GM12878 (cell line): ENCODE measurements around the gene TCP11L2. TPM values are rescaled to one million over a fixed set of nuclear protein-coding genes. Genes with fewer than 3 reads are reported as not detected.
"Not testable (repeated sequence)": the region's sequence is repeated elsewhere in the genome, so short reads cannot be mapped to it uniquely, and the experiment has no call there.

Experiments
- ATAC-seq: fragments of 200-7000 bp; cut with Tn5 transposase; 3 replicates; pipeline ENCODE4 v1.9.1; 2020; ENCODE audit warnings: mild to moderate bottlenecking, moderate library complexity
- BruUV-seq: library from RNA; stranded (reverse); fragments of 400-500 nt; replicated peaks from 2 replicates; lab custom pipeline; 2021; lab: Mats Ljungman, UMichigan
- CTCF ChIA-PET: fragments of 300-600 bp; sonication (Branson Sonifier 250); formaldehyde crosslinking; extraction: SDS; loops from one replicate; lab custom pipeline; 2021; ENCODE audit warnings: inconsistent platforms; lab: Yijun Ruan, JAX
- POLR2A ChIA-PET: fragments of 350-600 bp; formaldehyde crosslinking; extraction: SDS; loops from one replicate; lab custom pipeline; 2021; ENCODE audit warnings: inconsistent platforms; lab: Charles Lee
- RAD21 ChIA-PET: fragments of 300-600 bp; sonication (Branson Sonifier 250); formaldehyde crosslinking; loops from one replicate; lab custom pipeline; 2023; ENCODE audit warnings: antibody characterized with exemption; ENCODE audit not compliant: unreplicated experiment; lab: Charles Lee
- SMC1A ChIA-PET: fragments of 300-600 bp; sonication (Branson Sonifier 250); formaldehyde crosslinking; loops from one replicate; lab custom pipeline; 2023; ENCODE audit not compliant: unreplicated experiment, uncharacterized antibody; lab: Charles Lee
- DNase-seq: peaks from one replicate; pipeline ENCODE4 v3.0.0-alpha.2; 2011; ENCODE audit warnings: low read depth, low spot score
- FAIRE-seq: peaks from 3 replicates; lab custom pipeline; 2011; peaks lifted over from hg19 to GRCh38; lab: Jason Lieb, UNC
- H2AFZ ChIP-seq: 2 replicates; pipeline ENCODE4 v1.6.0; 2011; ENCODE audit warnings: low read depth, low read length, control low read depth; ENCODE audit not compliant: control insufficient read depth
- H3K27ac ChIP-seq: 2 replicates; pipeline ENCODE4 v1.5.1; 2011; ENCODE audit warnings: control low read depth; ENCODE audit not compliant: control insufficient read depth, insufficient read depth
- H3K27me3 ChIP-seq, 2 experiments: replicated peaks in 1 of 2; 2 replicates each; pipeline versions ENCODE4 v1.6.0 to v1.6.1; 2011; ENCODE audit warnings: low read length in 1 of 2; ENCODE audit not compliant: control insufficient read depth in 2 of 2, insufficient read depth in 2 of 2
- H3K36me3 ChIP-seq, 2 experiments: 2 replicates each; pipeline ENCODE4 v1.5.1; 2011; ENCODE audit warnings: low read length in 1 of 2; ENCODE audit not compliant: control insufficient read depth in 2 of 2, insufficient read depth in 2 of 2
- H3K4me1 ChIP-seq: 2 replicates; pipeline ENCODE4 v1.6.1; 2011; ENCODE audit warnings: mild to moderate bottlenecking, low read length, moderate library complexity, mixed read lengths; ENCODE audit not compliant: control insufficient read depth, insufficient read depth
- H3K4me2 ChIP-seq: 2 replicates; pipeline ENCODE4 v1.6.0; 2011; ENCODE audit warnings: control low read depth; ENCODE audit not compliant: control insufficient read depth, insufficient read depth
- H3K4me3 ChIP-seq: fragments of 200-600 bp; sonication (generic); 2 replicates; pipeline ENCODE4 v1.5.1; 2016
- H3K79me2 ChIP-seq: 2 replicates; pipeline ENCODE4 v1.6.0; 2011; ENCODE audit warnings: low read length; ENCODE audit not compliant: control insufficient read depth, insufficient read depth
- H3K9ac ChIP-seq: 2 replicates; pipeline ENCODE4 v1.8.0; 2011; ENCODE audit warnings: low read length, control low read depth, mixed read lengths; ENCODE audit not compliant: control insufficient read depth, insufficient read depth
- H3K9me3 ChIP-seq: replicated peaks from 3 replicates; pipeline ENCODE4 v1.5.1; 2011; ENCODE audit warnings: mild to moderate bottlenecking, low read length; ENCODE audit not compliant: control insufficient read depth, insufficient read depth
- H4K20me1 ChIP-seq: 2 replicates; pipeline ENCODE4 v1.6.0; 2011; ENCODE audit not compliant: control insufficient read depth, insufficient read depth
- ATF3 ChIP-seq: IDR thresholded peaks from 2 replicates; pipeline ENCODE4 v1.6.1; 2011; ENCODE audit warnings: low read depth, mild to moderate bottlenecking, low read length, moderate library complexity, borderline replicate concordance; ENCODE audit errors: extremely low read depth
- BACH1 ChIP-seq: fragments of 450-650 bp; IDR thresholded peaks from 2 replicates; pipeline ENCODE4 v1.6.1; 2017; ENCODE audit warnings: mild to moderate bottlenecking, borderline replicate concordance
- CHD1 ChIP-seq: IDR thresholded peaks from 2 replicates; pipeline ENCODE4 v1.6.1; 2012; ENCODE audit warnings: low read depth, low read length, improper control_type of control experiment
- ELK1 ChIP-seq: IDR thresholded peaks from 2 replicates; pipeline ENCODE4 v1.6.1; 2012; ENCODE audit warnings: low read depth, low read length, improper control_type of control experiment
- KDM1A ChIP-seq: fragments of 200-600 bp; sonication (generic); IDR thresholded peaks from 2 replicates; pipeline ENCODE4 v1.6.1; 2016; ENCODE audit warnings: borderline replicate concordance
- LARP7 ChIP-seq: fragments of 450-650 bp; IDR thresholded peaks from 2 replicates; pipeline ENCODE4 v1.6.1; 2017; ENCODE audit warnings: mild to moderate bottlenecking
- MEF2B ChIP-seq: fragments of 450-650 bp; IDR thresholded peaks from 2 replicates; pipeline ENCODE4 v1.6.1; 2018; ENCODE audit warnings: mild to moderate bottlenecking, moderate library complexity; ENCODE audit not compliant: partially characterized antibody, poor library complexity, severe bottlenecking
- MTA2 ChIP-seq: fragments of 450-650 bp; IDR thresholded peaks from 2 replicates; pipeline ENCODE4 v1.6.1; 2016; ENCODE audit warnings: low read depth, mild to moderate bottlenecking, moderate library complexity
- NR2F1 ChIP-seq: fragments of 450-650 bp; conservative IDR thresholded peaks from 2 replicates; pipeline ENCODE4 v1.6.1; 2017; ENCODE audit warnings: mild to moderate bottlenecking
- NRF1 ChIP-seq: conservative IDR thresholded peaks from 2 replicates; pipeline ENCODE4 v1.6.1; 2011; ENCODE audit warnings: mild to moderate bottlenecking, low read depth, low read length, improper control_type of control experiment
- PAX8 ChIP-seq: fragments of 450-650 bp; IDR thresholded peaks from 2 replicates; pipeline ENCODE4 v1.6.1; 2017; ENCODE audit warnings: mild to moderate bottlenecking, moderate library complexity
- RAD21 ChIP-seq: IDR thresholded peaks from 2 replicates; pipeline ENCODE4 v1.6.1; 2011; ENCODE audit warnings: mild to moderate bottlenecking, low read depth, low read length, moderate library complexity; ENCODE audit not compliant: insufficient read depth
- SIX5 ChIP-seq: IDR thresholded peaks from 2 replicates; pipeline ENCODE4 v1.6.1; 2011; ENCODE audit warnings: mild to moderate bottlenecking, low read depth, low read length, moderate library complexity; ENCODE audit not compliant: severe bottlenecking
- TCF12 ChIP-seq: IDR thresholded peaks from 2 replicates; pipeline ENCODE4 v1.6.1; 2011; ENCODE audit warnings: low read depth, mild to moderate bottlenecking, low read length
- TCF7 ChIP-seq: IDR thresholded peaks from 2 replicates; pipeline ENCODE4 v1.6.1; 2014; ENCODE audit warnings: antibody characterized with exemption, borderline replicate concordance
- ZNF207 ChIP-seq: fragments of 450-650 bp; IDR thresholded peaks from 2 replicates; pipeline ENCODE4 v1.6.1; 2014; ENCODE audit warnings: antibody characterized with exemption, mild to moderate bottlenecking, borderline replicate concordance
- ZSCAN29 ChIP-seq: fragments of 450-650 bp; IDR thresholded peaks from 2 replicates; pipeline ENCODE4 v1.6.1; 2017; ENCODE audit warnings: mild to moderate bottlenecking, moderate library complexity
- WGBS: methylation state at CpG from one replicate; pipeline ENCODE4 v1.1.6; 2016; ENCODE audit warnings: low lambda C conversion rate; ENCODE audit not compliant: insufficient replicate concordance, insufficient coverage; ENCODE audit errors: missing lambda C conversion rate; 5-methylcytosine and 5-hydroxymethylcytosine counted together
- in situ Hi-C: fragments of 300-500 bp; cut with MboI; formaldehyde crosslinking; loops from 9 replicates; pipeline ENCODE4 v1.14.3; 2018; ENCODE audit warnings: mixed read lengths
- intact Hi-C: fragments of 100-400 bp; cut with micrococcal nuclease; formaldehyde crosslinking; loops from one replicate; pipeline ENCODE4 v1.14.2; 2022; ENCODE audit not compliant: unreplicated experiment
- polyA plus RNA-seq, 11 experiments: library from polyadenylated mRNA; depleted of rRNA in 4 of 11; unstranded in 6 of 11; stranded (reverse) in 5 of 11; fragments of >200 nt; fragmentation: Nextera tagmentation in 4 of 11; fragmentation: Illumina TruSeq in 1 of 11; extraction: Ambion mirVana in 4 of 11; extraction: Trizol in 1 of 11; gene quantifications; 1 replicate in 1 of 11; 2 replicates in 10 of 11; pipeline versions ENCODE4 v1.2.1 to v1.2.3, GENCODE V29; 2011 to 2016; ENCODE audit warnings: inconsistent platforms in 2 of 11, missing spikeins in 2 of 11, low read depth in 1 of 11
- total RNA-seq, 4 experiments: library from RNA; depleted of rRNA in 3 of 4; stranded (reverse); fragments of >200 nt in 3 of 4; fragmentation: Illumina TruSeq in 1 of 4; extraction: Trizol in 1 of 4; gene quantifications; 2 replicates each; pipeline versions ENCODE4 v1.2.1 to v1.2.3, GENCODE V29; 2013 to 2021

Gene TCP11L2
- total and polyA plus RNA-seq, 10 of the 15 experiments (the other 5 are each of a cell fraction or from before 2014, with no cell fraction given) = 0.18 to 5.0 (median 0.90) TPM

- DNase-seq, H4K20me1 ChIP-seq, POLR2A ChIA-PET, BruUV-seq, intact Hi-C loops, in situ Hi-C loops, FAIRE-seq, H3K9me3 ChIP-seq, H3K79me2 ChIP-seq, H3K4me3 ChIP-seq, H3K9ac ChIP-seq, ATAC-seq, H3K36me3 ChIP-seq, H3K4me2 ChIP-seq, H2AFZ ChIP-seq, H3K27ac ChIP-seq, H3K27me3 ChIP-seq, RAD21 ChIA-PET, CTCF ChIA-PET, H3K4me1 ChIP-seq: not testable (repeated sequence)
- SMC1A ChIA-PET = interaction anchor here (0.6 kb wide), 1 partner anchor 527 kb away, joined by 3 read pairs; no protein-coding TSS in a partner anchor
- WGBS = 45% methylated on average over 2 of the region's 4 CpGs
These were observed 10.9 kb downstream of the TCP11L2 start for GRCh38 chr12:106313413-106313812.

- Histone ChIP-seq H3K79me2 (no peaks in the 10 kb centered on the region), H3K4me1 (0 out of 2 replicates have a peak, but pooled peaks cover 3% of the 10 kb centered on the region), H3K27me3 (no peaks in the 10 kb centered on the region), H3K9ac (no peak overlapping the region), H3K27ac (no peak overlapping the region), H2AFZ (no peak overlapping the region), H3K36me3 (no peaks in the 10 kb centered on the region), H3K9me3 (no peaks in the 10 kb centered on the region), H3K4me3 (no peak overlapping the region), H4K20me1 (no peaks in the 10 kb centered on the region), H3K4me2 (no peak overlapping the region)
- no peak for DNase-seq
- WGBS = 93% methylated on average over 4 of the region's 4 CpGs
- ChIA-PET CTCF (interaction anchor here (0.9 kb wide), 1 partner anchor 16 kb away, joined by 3 read pairs; no protein-coding TSS in a partner anchor), POLR2A (interaction anchor here (0.7 kb wide), 1 partner anchor 648 kb away, joined by 3 read pairs; no protein-coding TSS in a partner anchor), SMC1A (no interaction called here), RAD21 (no interaction called here)
- ATAC-seq = no peak
- intact Hi-C loops (no loop called here), in situ Hi-C loops (no loop called here)
- no peak for TF ChIP-seq SIX5
- TF ChIP-seq LARP7 = no peak
- TF ChIP-seq RAD21 = no peak
- TF ChIP-seq MEF2B = no peak
- TF ChIP-seq MTA2 = no peak
- TF ChIP-seq PAX8 = no peak
- TF ChIP-seq ELK1 = no peak
- no peak for TF ChIP-seq TCF12
- TF ChIP-seq CHD1 = no peak
- TF ChIP-seq BACH1 = no peak
- no peak for TF ChIP-seq ZSCAN29
- no peak for TF ChIP-seq TCF7
- TF ChIP-seq NR2F1 = no peak
- TF ChIP-seq ATF3 = no peak
- no peak for TF ChIP-seq ZNF207
- no peak for TF ChIP-seq NRF1
- TF ChIP-seq KDM1A = no peak
- FAIRE-seq = no peak
- BruUV-seq = no TSS peak
These were observed 13.0 kb downstream of the TCP11L2 start for GRCh38 chr12:106315523-106315922.
